PC-9 (cell line): ENCODE results near the gene TSG101.

Source experiments
- EZH2 ChIP-seq: fragments of 200-600 bp; sonication (generic); IDR thresholded peaks from 2 replicates; pipeline ENCODE4 v1.8.0; 2017; ENCODE audit warnings: antibody characterized with exemption, low read depth
- TF ChIP-seq, protein P1 (sequence below): fragments of 200-600 bp; sonication (generic); conservative IDR thresholded peaks from 2 replicates; pipeline ENCODE4 v1.6.1; 2017; ENCODE audit warnings: mixed run types, antibody characterized with exemption, mild to moderate bottlenecking, moderate library complexity

DNA sequence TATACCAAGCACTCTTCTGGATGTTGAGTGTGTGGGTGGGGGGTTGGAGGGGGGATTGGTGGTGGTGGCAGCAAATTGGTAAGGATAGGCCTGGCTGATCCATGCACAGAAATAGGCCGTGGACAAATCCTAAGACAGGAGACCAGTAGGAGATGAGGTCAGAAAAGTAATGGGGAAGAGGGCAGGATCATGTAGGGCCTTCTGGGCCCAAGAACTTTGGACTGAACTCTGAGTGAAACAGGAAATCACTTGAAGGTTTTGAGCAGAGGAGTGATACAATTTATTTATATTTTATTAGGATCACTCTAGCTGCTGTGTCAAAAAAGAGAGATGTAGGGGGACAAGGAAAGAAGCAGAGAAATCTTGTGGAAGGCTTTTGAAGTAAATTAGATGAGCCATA lies 28.7 kb downstream of the TSG101 start:
- TF ChIP-seq, protein P1, sequence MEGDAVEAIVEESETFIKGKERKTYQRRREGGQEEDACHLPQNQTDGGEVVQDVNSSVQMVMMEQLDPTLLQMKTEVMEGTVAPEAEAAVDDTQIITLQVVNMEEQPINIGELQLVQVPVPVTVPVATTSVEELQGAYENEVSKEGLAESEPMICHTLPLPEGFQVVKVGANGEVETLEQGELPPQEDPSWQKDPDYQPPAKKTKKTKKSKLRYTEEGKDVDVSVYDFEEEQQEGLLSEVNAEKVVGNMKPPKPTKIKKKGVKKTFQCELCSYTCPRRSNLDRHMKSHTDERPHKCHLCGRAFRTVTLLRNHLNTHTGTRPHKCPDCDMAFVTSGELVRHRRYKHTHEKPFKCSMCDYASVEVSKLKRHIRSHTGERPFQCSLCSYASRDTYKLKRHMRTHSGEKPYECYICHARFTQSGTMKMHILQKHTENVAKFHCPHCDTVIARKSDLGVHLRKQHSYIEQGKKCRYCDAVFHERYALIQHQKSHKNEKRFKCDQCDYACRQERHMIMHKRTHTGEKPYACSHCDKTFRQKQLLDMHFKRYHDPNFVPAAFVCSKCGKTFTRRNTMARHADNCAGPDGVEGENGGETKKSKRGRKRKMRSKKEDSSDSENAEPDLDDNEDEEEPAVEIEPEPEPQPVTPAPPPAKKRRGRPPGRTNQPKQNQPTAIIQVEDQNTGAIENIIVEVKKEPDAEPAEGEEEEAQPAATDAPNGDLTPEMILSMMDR, result no peak
- TF ChIP-seq EZH2, result no peak
